HepG2 (cell line): ENCODE results near the gene DSG4. TPM values are rescaled to one million over a fixed set of nuclear protein-coding genes. Genes with fewer than 3 reads are reported as not detected.

Experiments
- FOXO1 ChIP-seq: sonication (generic); formaldehyde crosslinking; IDR thresholded peaks from 2 replicates; pipeline ENCODE4 v1.4.0; 2020; ENCODE audit warnings: missing genetic modification reagents
- GPN1 ChIP-seq: sonication (generic); formaldehyde crosslinking; IDR thresholded peaks from 2 replicates; pipeline ENCODE4 v1.5.1; 2020; ENCODE audit warnings: missing genetic modification reagents, borderline replicate concordance
- RFX1 ChIP-seq: fragments of 450-650 bp; IDR thresholded peaks from 2 replicates; pipeline ENCODE4 v1.6.1; 2017
- SATB2 ChIP-seq: sonication (generic); formaldehyde crosslinking; IDR thresholded peaks from 2 replicates; pipeline ENCODE4 v1.5.0; 2020; ENCODE audit warnings: missing genetic modification reagents
- polyA plus RNA-seq, 8 experiments: library from polyadenylated mRNA; depleted of rRNA in 3 of 8; stranded (reverse) in 7 of 8; unstranded in 1 of 8; fragments of >200 nt; fragmentation: Illumina TruSeq in 4 of 8; extraction: Trizol in 4 of 8; gene quantifications; 2 replicates each; pipeline versions ENCODE4 v1.2.1 to v1.2.3, GENCODE V29; 2011 to 2016; ENCODE audit warnings: low read depth in 4 of 8, missing spikeins in 1 of 8, mixed read lengths in 1 of 8; ENCODE audit not compliant: insufficient read depth in 1 of 8
- small RNA-seq, 3 experiments: library from RNA; depleted of rRNA; stranded (forward); fragments of <200 nt; gene quantifications; one replicate each; pipeline ENCODE3, GENCODE V24; 2012; ENCODE audit warnings: low read depth in 2 of 3, low replicate concordance in 1 of 3; ENCODE audit not compliant: insufficient read length in 3 of 3, insufficient read depth in 2 of 3
- total RNA-seq, 5 experiments: library from RNA; depleted of rRNA; stranded (reverse); fragments of >200 nt; fragmentation: Illumina TruSeq; extraction: Trizol; gene quantifications; 2 replicates each; pipeline ENCODE4 v1.2.3, GENCODE V29; 2016; ENCODE audit warnings: low read depth in 1 of 5

Gene DSG4
- total and polyA plus RNA-seq, 2 of the 13 experiments (the other 11 are each of a cell fraction or from before 2014, with no cell fraction given): 0.07 TPM; not detected in 1

GRCh38 chr18:31454066-31454708, 77.6 kb downstream of the DSG4 start (continued):
- TF ChIP-seq GPN1 (CRISPR knock-in tag): no peak
- TF ChIP-seq FOXO1 (CRISPR knock-in tag): no peak
- no peak for TF ChIP-seq RFX1
- no peak for TF ChIP-seq SATB2 (CRISPR knock-in tag)

Small RNAs within 50 kb of the gene (small RNA-seq; reads per million reads assigned to genes)
- gene RF00019 (0 reads per million in 3 experiments), gene RNU6-167P (0 reads per million in 3 experiments)

Other genes with a start within 250 kb of the DSG4 start
- gene DSC1, start 213.9 kb upstream of the DSG4 start, total RNA-seq (2016; rRNA removed; fragmentation: Illumina TruSeq; extraction: Trizol): not detected in 2 replicates
- not detected in 2 replicates for gene DSC1, start 213.9 kb upstream of the DSG4 start, polyA plus RNA-seq (2011; rRNA removed)
- not detected in 2 replicates for gene DSG1, start 58.6 kb upstream of the DSG4 start, total RNA-seq (2016; rRNA removed; fragmentation: Illumina TruSeq; extraction: Trizol)
- 0.04 and 0.13 TPM in 2 replicates for gene DSG1, start 58.6 kb upstream of the DSG4 start, polyA plus RNA-seq (2011; rRNA removed)
- gene DSG3, start 71.0 kb downstream of the DSG4 start, total RNA-seq (2016; rRNA removed; fragmentation: Illumina TruSeq; extraction: Trizol): not detected in 2 replicates
- not detected in 2 replicates for gene DSG3, start 71.0 kb downstream of the DSG4 start, polyA plus RNA-seq (2011; rRNA removed)
- gene DSG2, start 121.4 kb downstream of the DSG4 start, total RNA-seq (2016; rRNA removed; fragmentation: Illumina TruSeq; extraction: Trizol): 23.3 and 24.4 TPM in 2 replicates
- gene DSG2, start 121.4 kb downstream of the DSG4 start, polyA plus RNA-seq (2011; rRNA removed): 66.7 and 68.7 TPM in 2 replicates
- gene TTR, start 215.1 kb downstream of the DSG4 start, total RNA-seq (2016; rRNA removed; fragmentation: Illumina TruSeq; extraction: Trizol): 42.2 and 91.3 TPM in 2 replicates
- 496 and 510 TPM in 2 replicates for gene TTR, start 215.1 kb downstream of the DSG4 start, polyA plus RNA-seq (2011; rRNA removed)